GM12873 (cell line): ENCODE results near the gene MAML1.

ENCODE experiments used
- CTCF ChIP-seq: IDR thresholded peaks from 2 replicates; pipeline ENCODE4 v1.5.1; 2012; ENCODE audit warnings: low read depth, mild to moderate bottlenecking, moderate library complexity, low read length, control low read depth; ENCODE audit not compliant: insufficient read depth; ENCODE audit errors: missing control alignments

The MAML1 gene

GRCh38 chr5:179699616-179700237 lies 32.9 kb upstream of the MAML1 start:
- TF ChIP-seq CTCF, result no peak

GRCh38 chr5:179700401-179700918 lies 32.2 kb upstream of the MAML1 start:
- no peak for TF ChIP-seq CTCF

- TF ChIP-seq CTCF, result no peak
These were observed 16.3 kb upstream of the MAML1 start for GRCh38 chr5:179716286-179716685.

- no peak for TF ChIP-seq CTCF
These were observed 12.4 kb upstream of the MAML1 start for GRCh38 chr5:179720222-179720621.

- TF ChIP-seq CTCF, result no peak
These were observed 8.5 kb upstream of the MAML1 start for GRCh38 chr5:179724163-179724562.

- TF ChIP-seq CTCF, result no peak
These were observed 5.5 kb upstream of the MAML1 start for GRCh38 chr5:179727106-179727505.

GRCh38 chr5:179729303-179729702 lies 3.3 kb upstream of the MAML1 start:
- TF ChIP-seq CTCF, result no peak
